ENCODE measurements around the gene APH1B.

The APH1B gene

GRCh38 chr15:63252292-63252691 is 25.1 kb upstream of the APH1B start:
- DNase-seq (ENCODE audit: low spot score) = no peak

DNA sequence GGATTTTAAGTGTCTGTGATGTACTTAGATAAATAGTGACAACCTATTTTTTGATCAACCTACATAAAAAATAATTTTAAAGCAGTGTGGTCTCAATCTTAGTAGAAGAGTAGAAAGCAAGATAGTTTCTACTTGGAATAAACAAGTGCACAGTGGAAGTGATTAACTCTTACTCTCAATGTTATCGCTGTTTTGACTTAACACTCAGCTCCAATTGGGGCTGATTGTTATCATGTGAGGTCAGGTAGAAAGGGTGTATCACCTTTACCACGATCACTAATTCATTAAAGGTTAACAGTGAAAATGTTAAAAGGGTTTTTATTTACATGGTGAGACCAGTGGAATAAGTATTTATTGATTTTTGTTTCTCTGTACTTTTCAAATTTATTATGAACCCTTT is 22.4 kb upstream of the APH1B start:
- DNase-seq (ENCODE audit: low spot score) = no peak

GRCh38 chr15:63255489-63255990 is 21.9 kb upstream of the APH1B start:
- DNase-seq (ENCODE audit: low spot score) = no peak

- no peak for DNase-seq (ENCODE audit: low spot score)
Observed at GRCh38 chr15:63256433-63257274, 20.8 kb upstream of the APH1B start.

- DNase-seq (ENCODE audit: low spot score) = no peak
Observed at GRCh38 chr15:63258658-63259057, 18.7 kb upstream of the APH1B start.

- DNase-seq (ENCODE audit: low spot score) = no peak
Observed at GRCh38 chr15:63260791-63261190, 16.6 kb upstream of the APH1B start.

DNA sequence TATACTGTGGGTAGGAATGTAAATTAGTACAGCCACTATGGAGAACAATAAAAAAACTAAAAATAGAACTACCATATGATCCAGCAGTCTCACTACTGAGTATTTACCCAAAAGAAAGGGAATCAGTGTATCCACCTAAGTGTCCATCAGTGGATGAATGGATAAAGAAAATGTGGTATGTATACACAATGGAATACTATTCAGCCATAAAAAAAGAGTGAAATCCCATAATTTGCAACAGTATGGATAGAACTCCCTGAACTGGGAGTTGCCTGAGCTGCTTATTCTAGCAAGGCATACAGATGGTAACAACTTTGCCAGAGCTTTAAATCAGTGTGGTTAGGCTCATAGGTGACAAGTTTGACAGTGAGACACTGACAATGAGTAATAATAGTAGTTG is 16.1 kb upstream of the APH1B start:
- DNase-seq (ENCODE audit: low spot score) = no peak

- no peak for DNase-seq (ENCODE audit: low spot score)
Observed at GRCh38 chr15:63263519-63263918, 13.9 kb upstream of the APH1B start.

- no peak for DNase-seq (ENCODE audit: low spot score)
Observed at GRCh38 chr15:63264688-63265293, 12.6 kb upstream of the APH1B start.

GRCh38 chr15:63274427-63274826 is 3.0 kb upstream of the APH1B start:
- DNase-seq (ENCODE audit: low spot score) = no peak

GRCh38 chr15:63276342-63277037 is 915 bp upstream of the APH1B start:
- DNase-seq (ENCODE audit: low spot score) = no peak

DNA sequence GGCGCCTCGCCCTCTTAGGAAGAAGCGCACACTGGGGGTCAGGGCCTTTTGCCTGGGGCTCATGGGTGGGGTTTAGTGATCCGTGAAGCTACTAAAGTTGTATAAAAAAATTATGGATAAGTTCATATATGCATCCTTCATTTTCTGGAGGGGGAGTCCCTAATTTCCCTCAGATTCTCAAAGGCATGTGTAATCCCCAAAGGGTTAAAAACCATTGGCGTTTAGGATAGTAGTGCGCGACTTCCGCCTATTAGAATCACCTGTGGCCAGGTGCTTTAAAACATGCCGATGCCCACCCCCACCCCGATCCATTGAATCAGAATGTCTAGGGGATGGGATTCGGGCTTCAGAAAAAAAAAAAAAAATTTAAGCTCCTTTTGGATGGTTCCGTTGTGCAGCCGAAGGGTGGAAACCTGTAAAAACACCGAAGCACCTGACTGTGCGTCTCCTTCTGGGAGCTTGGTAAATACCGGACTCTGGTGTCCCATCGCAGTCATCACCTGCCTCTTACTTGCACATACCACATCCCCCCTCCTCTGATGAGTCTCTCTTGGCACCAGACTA is 570 bp downstream of the APH1B start:
- DNase-seq (ENCODE audit: low spot score) = peak; percentile 16

DNA sequence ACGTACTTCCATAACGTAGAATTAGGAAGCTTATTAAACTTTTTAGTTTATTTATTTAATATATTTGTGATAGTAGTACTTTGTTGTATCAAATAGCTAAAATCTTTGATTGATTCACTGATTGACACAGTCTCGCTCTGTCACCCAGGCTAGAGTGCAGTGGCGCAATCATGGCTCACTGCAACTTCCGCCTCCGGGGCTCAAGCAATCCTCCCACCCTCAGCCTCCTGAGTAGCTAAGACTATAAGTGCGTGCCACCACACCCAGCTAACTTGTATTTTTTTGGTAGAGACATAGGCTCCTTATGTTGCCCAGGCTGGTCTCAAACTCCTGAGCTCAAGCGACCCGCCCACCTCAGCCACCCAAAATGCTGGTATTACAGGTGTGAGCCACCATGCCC is 5.7 kb downstream of the APH1B start:
- no peak for DNase-seq (ENCODE audit: low spot score)

DNA sequence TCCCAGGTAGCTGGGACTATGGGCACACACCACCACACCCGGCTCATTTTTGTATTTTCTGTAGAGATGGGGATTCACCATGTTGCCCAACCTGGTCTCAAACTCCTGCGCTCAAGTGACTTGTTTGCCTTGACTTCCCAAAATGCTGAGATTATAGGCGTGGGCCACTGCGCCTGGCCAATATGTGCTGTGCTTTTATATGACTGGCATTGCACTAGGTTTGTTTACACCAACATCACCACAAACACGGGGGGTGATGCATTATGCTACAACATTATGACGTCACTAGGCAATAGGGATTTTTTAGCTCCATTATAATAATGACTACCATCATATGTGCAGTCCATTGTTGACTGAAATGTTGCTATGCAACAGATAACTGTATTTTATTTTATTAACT is 6.9 kb downstream of the APH1B start:
- no peak for DNase-seq (ENCODE audit: low spot score)

- no peak for DNase-seq (ENCODE audit: low spot score)
Observed at GRCh38 chr15:63287109-63287508, 9.7 kb downstream of the APH1B start.

- peak; percentile 23 for DNase-seq (ENCODE audit: low spot score)
Observed at GRCh38 chr15:63288342-63288741, 10.9 kb downstream of the APH1B start.

GRCh38 chr15:63288778-63289378 is 11.5 kb downstream of the APH1B start:
- DNase-seq (ENCODE audit: low spot score) = peak; percentile 64

- no peak for DNase-seq (ENCODE audit: low spot score)
Observed at GRCh38 chr15:63291507-63291906, 14.1 kb downstream of the APH1B start.

DNA sequence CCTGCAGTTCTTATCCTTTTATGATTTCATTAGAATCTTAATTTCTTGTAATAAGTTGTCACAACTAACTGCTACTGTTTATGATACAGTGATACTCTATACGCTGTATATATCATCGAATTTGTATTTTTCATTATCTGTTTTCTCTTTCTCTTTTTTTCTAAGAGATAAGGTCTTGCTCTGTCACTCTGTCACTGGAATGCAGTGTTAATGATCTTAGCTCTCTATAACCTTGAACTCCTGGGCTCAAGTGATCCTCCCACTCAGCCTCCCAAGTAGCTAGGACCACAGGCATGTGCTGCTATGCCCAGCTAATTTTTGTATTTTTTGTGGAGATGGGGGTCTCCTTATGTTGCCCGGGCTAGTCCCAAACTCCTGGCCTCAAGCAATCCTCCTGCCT is 14.8 kb downstream of the APH1B start:
- no peak for DNase-seq (ENCODE audit: low spot score)

DNA sequence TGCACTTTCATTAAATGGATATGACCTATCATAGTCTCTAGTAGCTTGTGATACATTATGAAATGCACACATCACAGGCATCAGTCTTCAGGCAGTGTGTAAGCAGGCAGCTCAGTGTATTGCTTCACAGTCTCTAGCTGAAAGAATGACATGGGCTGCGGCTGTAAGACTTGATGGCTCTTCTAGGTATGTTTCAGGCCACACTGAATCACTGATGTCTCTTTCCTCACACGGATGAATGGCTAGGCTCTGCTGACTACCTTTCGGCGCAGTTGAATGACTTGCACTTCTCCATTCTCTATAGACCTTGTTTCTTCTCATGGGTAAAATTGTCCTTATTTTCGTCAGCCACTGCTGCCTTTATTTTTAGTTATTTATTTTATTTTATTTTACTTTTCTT is 15.4 kb downstream of the APH1B start:
- DNase-seq (ENCODE audit: low spot score) = no peak

DNA sequence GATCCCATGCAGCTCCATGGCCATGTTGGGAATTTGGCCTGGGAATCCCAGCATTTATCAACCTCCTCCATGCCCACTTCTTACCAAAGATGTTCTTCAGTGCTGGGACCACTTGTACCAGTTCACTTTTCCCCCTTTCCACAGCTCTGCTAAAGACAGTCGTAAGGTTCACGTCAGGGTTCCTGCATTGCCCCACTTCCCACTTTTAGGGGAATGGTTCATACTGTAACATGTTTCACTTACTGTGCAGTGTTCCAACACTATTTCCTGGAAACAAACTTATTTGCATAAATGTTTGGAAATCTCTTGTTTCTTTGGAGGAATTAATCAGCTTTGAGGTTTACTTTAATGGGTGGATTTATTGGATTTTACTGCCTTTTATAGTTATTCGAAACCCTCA is 17.0 kb downstream of the APH1B start:
- DNase-seq (ENCODE audit: low spot score) = no peak

- no peak for DNase-seq (ENCODE audit: low spot score)
Observed at GRCh38 chr15:63295341-63295740, 17.9 kb downstream of the APH1B start.
